HCT116 (cell line): ENCODE measurements around the gene FOXO6. TPM values are rescaled to one million over a fixed set of nuclear protein-coding genes. Genes with fewer than 3 reads are reported as not detected.

Experiments
- ATAC-seq: fragments of 200-7000 bp; cut with Tn5 transposase; 2 replicates; pipeline ENCODE4 v1.9.1; 2020; ENCODE audit warnings: mild to moderate bottlenecking, moderate library complexity
- BruUV-seq: library from RNA; stranded (reverse); fragments of 400-500 nt; replicated peaks from 2 replicates; lab custom pipeline; 2021; lab: Mats Ljungman, UMichigan
- CTCF ChIA-PET: fragments of 300-600 bp; sonication (Branson Sonifier 250); formaldehyde crosslinking; loops from one replicate; lab custom pipeline; 2021; ENCODE audit warnings: antibody characterized with exemption; lab: Charles Lee
- POLR2A ChIA-PET: fragments of 300-600, 350-600 bp; sonication (Branson Sonifier 250); formaldehyde crosslinking; loops from one replicate; lab custom pipeline; 2021; ENCODE audit warnings: antibody characterized with exemption; lab: Charles Lee
- RAD21 ChIA-PET, 2 experiments: fragments of 300-600 bp; sonication (Branson Sonifier 250); formaldehyde crosslinking; loops; one replicate each; lab custom pipeline; 2023; ENCODE audit warnings: low total read pairs in 2 of 2; ENCODE audit not compliant: uncharacterized antibody in 2 of 2, unreplicated experiment in 2 of 2, low non-redundant PET in 1 of 2; lab: Charles Lee
- DNase-seq: peaks from one replicate; pipeline ENCODE4 v3.0.0-alpha.2; 2010; ENCODE audit warnings: low read depth, low spot score
- H2AFZ ChIP-seq: fragments of 200-600 bp; shearing (Covaris generic), sonication (generic); 2 replicates; pipeline ENCODE4 v1.6.1; 2017; ENCODE audit warnings: low read depth, mixed run types, mixed read lengths, antibody characterized with exemption, low read length; ENCODE audit not compliant: poor library complexity, severe bottlenecking
- H3K27ac ChIP-seq: 2 replicates; pipeline ENCODE4 v1.5.1; 2012; ENCODE audit warnings: low read depth, low read length
- H3K27me3 ChIP-seq: fragments of 200-600 bp; sonication (generic); 2 replicates; pipeline ENCODE4 v1.6.1; 2016; ENCODE audit warnings: mixed run types, low read length, mixed read lengths; ENCODE audit not compliant: insufficient read depth
- H3K36me3 ChIP-seq, 2 experiments: fragments of 200-500 bp in 1 of 2; fragments of 200-600 bp in 1 of 2; sonication (Bioruptor generic) in 1 of 2; sonication (generic) in 1 of 2; 2 replicates each; pipeline versions ENCODE4 v1.5.1 to v1.6.1; 2014 to 2016; ENCODE audit warnings: low read length in 2 of 2, inconsistent platforms in 1 of 2, mixed read lengths in 1 of 2, mixed run types in 1 of 2; ENCODE audit not compliant: insufficient read depth in 2 of 2, control insufficient read depth in 1 of 2
- H3K4me1 ChIP-seq, 2 experiments: fragments of 200-600 bp in 1 of 2; sonication (generic) in 1 of 2; 2 replicates each; pipeline versions ENCODE4 v1.5.1 to v1.6.1; 2012 to 2017; ENCODE audit warnings: low read length in 2 of 2, inconsistent platforms in 1 of 2, mild to moderate bottlenecking in 1 of 2, mixed read lengths in 1 of 2, mixed run types in 1 of 2, moderate library complexity in 1 of 2; ENCODE audit not compliant: insufficient read depth in 2 of 2, control insufficient read depth in 1 of 2
- H3K4me2 ChIP-seq: fragments of 200-600 bp; sonication (generic); 2 replicates; pipeline ENCODE4 v1.6.1; 2017; ENCODE audit warnings: mixed run types, low read length, mixed read lengths
- H3K4me3 ChIP-seq, 2 experiments: fragments of 200-600 bp in 1 of 2; sonication (generic) in 1 of 2; replicated peaks in 1 of 2; 2 replicates each; pipeline ENCODE4 v1.5.1; 2011 to 2016; ENCODE audit warnings: low read length in 2 of 2, control low read depth in 1 of 2, low read depth in 1 of 2, mild to moderate bottlenecking in 1 of 2, mixed read lengths in 1 of 2, mixed run types in 1 of 2
- H3K79me2 ChIP-seq: fragments of 200-600 bp; sonication (generic); 2 replicates; pipeline ENCODE4 v1.6.1; 2017; ENCODE audit warnings: mild to moderate bottlenecking, mixed run types, low read length, moderate library complexity, mixed read lengths; ENCODE audit not compliant: insufficient read depth
- H3K9ac ChIP-seq: fragments of 200-600 bp; sonication (generic); 2 replicates; pipeline ENCODE4 v1.6.1; 2016; ENCODE audit warnings: low read length, mixed read lengths
- H3K9me2 ChIP-seq: fragments of 200-600 bp; sonication (generic), shearing (Covaris generic); 2 replicates; pipeline ENCODE4 v1.6.1; 2017; ENCODE audit warnings: mixed run types, mild to moderate bottlenecking, moderate library complexity; ENCODE audit not compliant: insufficient read depth
- H3K9me3 ChIP-seq, 2 experiments: fragments of 200-500 bp in 1 of 2; fragments of 200-600 bp in 1 of 2; sonication (Bioruptor generic) in 1 of 2; sonication (generic) in 1 of 2; 2 replicates each; pipeline ENCODE4 v1.6.1; 2014 to 2017; ENCODE audit warnings: low read length in 2 of 2, mixed read lengths in 2 of 2, inconsistent platforms in 1 of 2, low read depth in 1 of 2, mild to moderate bottlenecking in 1 of 2, mixed run types in 1 of 2, moderate library complexity in 1 of 2; ENCODE audit not compliant: control insufficient read depth in 1 of 2, insufficient read depth in 1 of 2
- H4K20me1 ChIP-seq: fragments of 200-600 bp; sonication (generic), shearing (Covaris generic); 2 replicates; pipeline ENCODE4 v1.6.1; 2017; ENCODE audit warnings: mixed run types, mild to moderate bottlenecking, moderate library complexity; ENCODE audit not compliant: insufficient read depth
- CBX3 ChIP-seq: IDR thresholded peaks from 2 replicates; pipeline ENCODE4 v1.6.1; 2012; ENCODE audit warnings: low read depth
- EGR1 ChIP-seq: IDR thresholded peaks from 2 replicates; pipeline ENCODE4 v1.6.1; 2012; ENCODE audit warnings: low read depth
- EZH2 ChIP-seq: fragments of 200-600 bp; sonication (generic); IDR thresholded peaks from 2 replicates; pipeline ENCODE4 v1.6.1; 2017; ENCODE audit warnings: antibody characterized with exemption, mixed run types
- EZH2phosphoT487 ChIP-seq: fragments of 200-600 bp; IDR thresholded peaks from 2 replicates; pipeline ENCODE4 v1.6.1; 2018; ENCODE audit warnings: antibody characterized with exemption, borderline replicate concordance
- MAX ChIP-seq: IDR thresholded peaks from 2 replicates; pipeline ENCODE4 v1.6.1; 2012
- RAD21 ChIP-seq: IDR thresholded peaks from 2 replicates; pipeline ENCODE4 v1.6.1; 2012; ENCODE audit warnings: low read depth, mild to moderate bottlenecking
- REST ChIP-seq: IDR thresholded peaks from 2 replicates; pipeline ENCODE4 v1.6.1; 2012; ENCODE audit warnings: low read depth
- ZFX ChIP-seq: fragments of 450-650 bp; IDR thresholded peaks from 2 replicates; pipeline ENCODE4 v1.6.1; 2017
- intact Hi-C: fragments of 100-400 bp; cut with micrococcal nuclease; formaldehyde crosslinking; loops from 2 replicates; pipeline ENCODE4 v1.10.0; 2022
- total RNA-seq: library from RNA; stranded (reverse); gene quantifications from one replicate; pipeline ENCODE4 v1.2.1, GENCODE V29; 2021; ENCODE audit not compliant: unreplicated experiment
- TF ChIP-seq, protein P1 (sequence below), 3 experiments: fragments of 200-600 bp in 1 of 3; sonication (generic) in 1 of 3; IDR thresholded peaks in 2 of 3; conservative IDR thresholded peaks in 1 of 3; 2 replicates each; pipeline ENCODE4 v1.5.1; 2012 to 2017; ENCODE audit warnings: low read depth in 2 of 3, low read length in 2 of 3, antibody characterized with exemption in 1 of 3, borderline replicate concordance in 1 of 3, control low read depth in 1 of 3, mild to moderate bottlenecking in 1 of 3, mixed read lengths in 1 of 3, mixed run types in 1 of 3, moderate library complexity in 1 of 3; ENCODE audit not compliant: insufficient read depth in 1 of 3

Gene FOXO6
- total RNA-seq, 1 experiment from 2014 or later = 7.0 TPM

DNA sequence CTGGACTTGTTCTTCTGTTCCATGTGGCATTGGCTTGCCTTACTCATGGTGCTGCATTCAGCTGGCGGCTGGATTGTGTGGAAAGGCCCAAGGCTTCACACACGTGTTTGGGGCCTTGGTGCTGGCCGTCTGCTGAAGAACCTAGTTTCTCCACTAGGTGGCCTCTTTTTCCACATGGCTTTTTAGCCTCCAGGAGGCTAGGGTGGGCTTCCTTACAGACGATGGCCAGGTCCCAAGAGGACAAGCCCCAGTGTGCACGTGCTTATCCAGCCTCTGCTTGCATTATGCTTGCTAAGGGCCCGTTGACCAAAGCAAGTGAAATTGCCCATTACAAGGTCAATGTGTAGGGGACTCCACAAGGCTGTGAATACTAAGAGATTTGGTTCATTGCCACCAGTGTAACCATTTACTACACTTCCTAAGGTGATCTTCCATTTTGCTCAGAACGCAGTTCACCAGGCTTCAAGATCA, 47.5 kb upstream of the FOXO6 start:
- intact Hi-C loops = no loop called here
- ChIA-PET RAD21 (no interaction called here), CTCF (interaction anchor here (0.9 to 2.5 kb wide), 7 partner anchors 9 to 119 kb away, joined by 3 to 12 read pairs (median 5); no protein-coding TSS in a partner anchor), POLR2A (no interaction called here)
- H3K27me3 ChIP-seq = no peaks in the 10 kb centered on the region
- ATAC-seq (peak; percentile 87), DNase-seq (peak; percentile 43)
- peaks cover 6% of the 10 kb centered on the region; the same call in 1 of the 2 replicates for H3K9me2 ChIP-seq
- H3K4me1 ChIP-seq = peaks cover 0 to 8% of the 10 kb centered on the region in 2 experiments; a peak in 2 of 4 replicates
- no peak overlapping the region for H3K4me3 ChIP-seq
- no peaks in the 10 kb centered on the region for H3K79me2 ChIP-seq
- no peak overlapping the region for H3K9ac ChIP-seq
- H3K4me2 ChIP-seq = no peak overlapping the region
- H3K36me3 ChIP-seq = no peaks in the 10 kb centered on the region
- no peaks in the 10 kb centered on the region for H4K20me1 ChIP-seq
- H3K27ac ChIP-seq = no peak overlapping the region
- BruUV-seq = no TSS peak
- no peaks in the 10 kb centered on the region for H3K9me3 ChIP-seq
- no peak for TF ChIP-seq EZH2phosphoT487
- TF ChIP-seq REST = no peak
- no peak for TF ChIP-seq EZH2
- TF ChIP-seq ZFX = peak; percentile 70
- 0 out of 2 replicates have a peak, but pooled peaks have one; percentile 21 for TF ChIP-seq CBX3
- peak; percentile 91 for TF ChIP-seq MAX
- no peak for TF ChIP-seq EGR1
- TF ChIP-seq RAD21 = peak; percentile 57
- TF ChIP-seq, protein P1, sequence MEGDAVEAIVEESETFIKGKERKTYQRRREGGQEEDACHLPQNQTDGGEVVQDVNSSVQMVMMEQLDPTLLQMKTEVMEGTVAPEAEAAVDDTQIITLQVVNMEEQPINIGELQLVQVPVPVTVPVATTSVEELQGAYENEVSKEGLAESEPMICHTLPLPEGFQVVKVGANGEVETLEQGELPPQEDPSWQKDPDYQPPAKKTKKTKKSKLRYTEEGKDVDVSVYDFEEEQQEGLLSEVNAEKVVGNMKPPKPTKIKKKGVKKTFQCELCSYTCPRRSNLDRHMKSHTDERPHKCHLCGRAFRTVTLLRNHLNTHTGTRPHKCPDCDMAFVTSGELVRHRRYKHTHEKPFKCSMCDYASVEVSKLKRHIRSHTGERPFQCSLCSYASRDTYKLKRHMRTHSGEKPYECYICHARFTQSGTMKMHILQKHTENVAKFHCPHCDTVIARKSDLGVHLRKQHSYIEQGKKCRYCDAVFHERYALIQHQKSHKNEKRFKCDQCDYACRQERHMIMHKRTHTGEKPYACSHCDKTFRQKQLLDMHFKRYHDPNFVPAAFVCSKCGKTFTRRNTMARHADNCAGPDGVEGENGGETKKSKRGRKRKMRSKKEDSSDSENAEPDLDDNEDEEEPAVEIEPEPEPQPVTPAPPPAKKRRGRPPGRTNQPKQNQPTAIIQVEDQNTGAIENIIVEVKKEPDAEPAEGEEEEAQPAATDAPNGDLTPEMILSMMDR (IDR thresholded peaks at IDR 0.05 in 2 of 3, conservative IDR thresholded peaks at IDR 0.05 in 1 of 3; ENCODE audit: borderline replicate concordance in 1 of 3, insufficient read depth in 1 of 3, low read depth in 2 of 3, low read length in 2 of 3) = peak; percentile 69 to 79 (median 74); a peak in 5 of 6 replicates
- H2AFZ ChIP-seq = peak overlapping the region; percentile 72
